Esophagus (tissue), 2 donors: Measurements from ENCODE around the gene KRTAP10-8. TPM values are rescaled to one million over a fixed set of nuclear protein-coding genes. Genes with fewer than 3 reads are reported as not detected.
"Not testable (repeated sequence)": the region's sequence is repeated elsewhere in the genome, so short reads cannot be mapped to it uniquely, and the experiment has no call there.

Source experiments
- H3K27ac ChIP-seq, 2 donors: one replicate each; pipeline ENCODE4 v1.5.1; 2013; ENCODE audit warnings: low read depth in 2 of 2, mild to moderate bottlenecking in 2 of 2, inconsistent platforms in 1 of 2, low read length in 1 of 2, moderate library complexity in 1 of 2
- H3K27me3 ChIP-seq, 2 donors: one replicate each; pipeline ENCODE4 v1.6.1; 2013; ENCODE audit warnings: low read length in 2 of 2, control low read depth in 1 of 2, mild to moderate bottlenecking in 1 of 2; ENCODE audit not compliant: insufficient read depth in 2 of 2, control insufficient read depth in 1 of 2
- H3K36me3 ChIP-seq, 2 donors: one replicate each; pipeline ENCODE4 v1.6.1; 2013; ENCODE audit warnings: low read length in 1 of 2; ENCODE audit not compliant: control insufficient read depth in 2 of 2, insufficient read depth in 2 of 2
- H3K4me1 ChIP-seq, 2 donors: one replicate each; pipeline ENCODE4 v1.6.1; 2013; ENCODE audit warnings: low read length in 1 of 2; ENCODE audit not compliant: control insufficient read depth in 2 of 2, insufficient read depth in 2 of 2
- H3K4me3 ChIP-seq, 2 donors: one replicate each; pipeline ENCODE4 v1.5.1; 2013; ENCODE audit warnings: low read length in 2 of 2, mild to moderate bottlenecking in 2 of 2, low read depth in 1 of 2, moderate library complexity in 1 of 2
- H3K9me3 ChIP-seq, 2 donors: one replicate each; pipeline ENCODE4 v1.6.1; 2013; ENCODE audit warnings: mild to moderate bottlenecking in 2 of 2, low read depth in 1 of 2, low read length in 1 of 2, moderate library complexity in 1 of 2; ENCODE audit not compliant: control insufficient read depth in 2 of 2, insufficient read depth in 1 of 2
- WGBS, 2 donors: extraction: QIAGEN DNeasy Blood & Tissue Kit; methylation state at CpG; one replicate each; pipeline ENCODE4 v1.1.7; 2013; 5-methylcytosine and 5-hydroxymethylcytosine counted together
- polyA plus RNA-seq, 2 donors: library from polyadenylated mRNA; stranded (reverse); fragments of 200-250 nt; gene quantifications; one replicate each; pipeline ENCODE4 v1.2.3, GENCODE V29; 2013
- donor health status: healthy with polysubstance abuse.
- donor health status: Bipolar disorder and iron deficiency.

The KRTAP10-8 gene
- polyA plus RNA-seq, 2 donors = not detected

DNA sequence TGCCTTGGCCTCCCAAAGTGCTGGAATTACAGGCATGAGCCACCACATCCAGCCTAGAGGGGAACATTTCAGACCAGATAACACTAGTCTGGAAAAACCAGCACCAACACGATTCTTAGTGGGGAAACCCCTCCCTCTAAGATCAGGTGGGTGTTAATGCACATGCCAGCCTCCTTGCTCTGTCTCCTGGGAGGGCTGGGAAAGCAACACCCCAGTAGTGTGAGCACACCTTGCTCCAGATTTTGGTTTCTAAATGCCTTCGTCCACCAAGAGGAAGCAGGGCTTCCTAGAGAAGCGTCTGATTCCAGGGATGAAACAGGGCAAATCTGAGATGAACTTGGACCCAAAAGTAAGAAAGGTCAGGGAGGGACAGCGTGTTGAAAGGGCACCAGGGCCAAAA, 40.6 kb upstream of the KRTAP10-8 start:
- H3K27ac ChIP-seq = no peak overlapping the region
- H3K4me3 ChIP-seq = no peak overlapping the region
- H3K36me3 ChIP-seq = no peaks in the 10 kb centered on the region
- no peaks in the 10 kb centered on the region for H3K4me1 ChIP-seq
- 70 to 82% methylated on average over 4 of the region's 4 CpGs for WGBS, 2 donors
- H3K27me3 ChIP-seq = no peaks in the 10 kb centered on the region
- H3K9me3 ChIP-seq = peaks cover 10 to 13% of the 10 kb centered on the region in 2 donors

DNA sequence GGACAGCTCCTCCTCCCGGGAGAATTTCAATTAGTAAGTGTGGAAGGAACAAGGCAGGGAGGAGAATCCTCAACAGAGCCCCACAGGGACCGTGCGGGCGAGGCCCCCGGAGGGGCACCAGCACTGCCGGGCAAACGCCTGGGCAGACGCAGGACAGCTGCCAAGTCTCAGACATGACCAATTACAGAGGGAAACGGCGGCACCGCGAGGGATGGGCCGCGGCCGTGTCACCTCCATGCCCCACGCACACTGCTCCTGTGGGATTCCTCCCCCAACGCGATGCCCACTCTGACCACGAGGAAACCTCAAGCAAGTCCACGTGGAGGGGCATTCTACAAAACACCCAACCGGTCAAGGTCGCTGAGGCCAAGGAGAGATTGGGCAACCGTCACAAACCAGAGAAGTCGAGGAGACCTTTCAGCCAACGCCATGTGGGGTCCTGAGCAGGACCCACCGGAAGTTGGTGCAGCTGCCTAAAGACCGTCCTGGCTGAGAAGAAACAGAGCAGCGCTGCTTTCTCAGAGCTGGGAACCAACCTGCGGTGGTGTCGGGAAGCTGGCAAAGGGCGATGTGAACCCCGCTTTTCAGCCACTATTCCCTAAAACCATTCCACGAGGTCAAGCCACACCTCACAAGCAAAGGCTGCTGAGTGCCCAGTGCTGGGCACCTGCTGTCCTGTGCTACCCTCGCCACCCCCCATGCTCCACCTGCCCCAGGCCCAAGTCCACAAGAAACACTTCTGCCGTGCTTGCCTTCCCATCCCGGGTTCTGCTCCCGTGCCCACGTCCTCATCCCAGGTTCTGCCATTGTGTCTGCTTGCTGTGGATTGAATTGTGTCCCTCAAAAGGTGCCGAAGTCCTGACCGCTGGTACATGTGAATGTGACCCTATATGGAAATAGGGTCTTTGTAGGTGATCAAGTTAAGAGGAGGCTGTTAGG, 39.8 kb upstream of the KRTAP10-8 start:
- H3K9me3 ChIP-seq = peaks cover 10 to 13% of the 10 kb centered on the region in 2 donors
- H3K4me1 ChIP-seq = no peaks in the 10 kb centered on the region
- H3K27ac ChIP-seq = no peak overlapping the region
- no peaks in the 10 kb centered on the region for H3K27me3 ChIP-seq
- 93 to 94% methylated on average over 40 of the region's 40 CpGs for WGBS, 2 donors
- no peaks in the 10 kb centered on the region for H3K36me3 ChIP-seq
- H3K4me3 ChIP-seq = no peak overlapping the region

DNA sequence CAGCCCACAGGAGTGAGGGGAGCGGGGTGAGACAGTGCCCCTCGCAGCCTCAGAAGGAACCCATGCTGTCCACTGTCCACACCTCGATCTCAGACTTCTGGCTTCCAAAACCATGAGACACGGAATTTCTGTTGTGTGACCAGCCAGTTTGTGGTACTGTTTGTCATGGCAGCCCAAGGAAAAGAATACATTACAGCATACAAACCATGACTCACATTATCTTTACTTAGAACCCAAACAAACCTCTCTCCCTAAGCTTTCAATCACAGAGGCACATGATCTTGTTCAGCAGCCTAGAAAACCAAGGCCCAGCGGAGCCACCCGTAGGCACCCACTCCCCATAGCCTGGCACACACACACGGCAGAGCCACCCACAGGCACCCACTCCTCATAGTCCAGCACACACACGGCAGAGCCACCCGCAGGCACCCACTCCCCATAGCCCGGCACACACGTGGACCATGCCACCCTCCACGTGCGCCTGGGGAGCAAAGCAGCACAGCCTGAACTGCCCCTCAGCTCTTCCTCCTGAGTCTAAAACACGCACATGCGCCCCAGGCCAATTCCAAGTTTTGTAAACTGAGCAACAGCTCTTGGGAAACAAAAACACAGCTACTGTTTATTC, 38.8 kb upstream of the KRTAP10-8 start:
- 75 to 77% methylated on average over 15 of the region's 15 CpGs for WGBS, 2 donors

GRCh38 chr21:44573630-44574456, 38.0 kb upstream of the KRTAP10-8 start, which contains the start of gene KRTAP10-4:
KRTAP10-4 (plus strand) TSS chr21:44573729; CDS start chr21:44573759, 30 bp downstream.
- H3K36me3 ChIP-seq, H3K4me1 ChIP-seq, H3K27me3 ChIP-seq, H3K27ac ChIP-seq, H3K4me3 ChIP-seq: not testable (repeated sequence)
- 43 to 45% methylated on average over 20 to 22 of the region's 25 CpGs for WGBS, 2 donors
- peaks cover 13 to 17% of the 10 kb centered on the region in 2 donors for H3K9me3 ChIP-seq

More for the DNA sequence above, 38.8 kb upstream of the KRTAP10-8 start:
- Histone ChIP-seq H3K4me1 (no peaks in the 10 kb centered on the region), H3K36me3 (no peaks in the 10 kb centered on the region), H3K4me3 (no peak overlapping the region), H3K9me3 (peaks cover 13 to 17% of the 10 kb centered on the region in 2 donors), H3K27me3 (no peaks in the 10 kb centered on the region), H3K27ac (no peak overlapping the region)

DNA sequence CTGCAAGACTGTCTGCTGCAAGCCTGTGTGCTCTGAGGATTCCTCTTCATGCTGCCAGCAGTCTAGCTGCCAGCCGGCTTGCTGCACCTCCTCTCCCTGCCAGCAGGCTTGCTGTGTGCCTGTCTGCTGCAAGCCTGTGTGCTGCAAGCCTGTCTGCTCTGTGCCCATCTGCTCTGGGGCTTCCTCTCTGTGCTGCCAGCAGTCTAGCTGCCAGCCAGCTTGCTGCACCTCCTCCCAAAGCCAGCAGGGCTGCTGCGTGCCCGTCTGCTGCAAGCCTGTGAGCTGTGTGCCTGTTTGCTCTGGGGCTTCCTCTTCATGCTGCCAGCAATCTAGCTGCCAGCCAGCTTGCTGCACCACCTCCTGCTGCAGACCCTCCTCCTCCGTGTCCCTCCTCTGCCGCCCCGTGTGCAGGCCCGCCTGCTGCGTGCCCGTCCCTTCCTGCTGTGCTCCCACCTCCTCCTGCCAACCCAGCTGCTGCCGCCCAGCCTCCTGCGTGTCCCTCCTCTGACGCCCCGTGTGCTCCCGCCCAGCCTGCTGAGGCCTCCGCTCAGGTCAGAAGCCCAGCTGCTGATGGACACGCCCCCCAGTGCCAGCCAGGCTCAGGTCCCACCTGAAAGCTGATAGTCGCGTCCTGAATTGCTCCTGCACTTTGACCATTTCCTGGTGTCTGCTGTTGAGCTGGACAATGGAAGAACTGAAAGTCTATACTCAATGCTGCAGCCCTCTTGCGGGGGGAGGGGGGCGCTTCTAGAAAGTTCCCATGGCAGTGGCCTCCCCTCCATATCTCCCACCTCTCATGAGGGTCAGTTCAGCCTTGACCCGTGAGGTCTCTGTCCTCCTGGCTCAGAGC, 37.2 kb upstream of the KRTAP10-8 start:
- H3K27me3 ChIP-seq = no peaks in the 10 kb centered on the region
- H3K9me3 ChIP-seq = peaks cover 12 to 17% of the 10 kb centered on the region in 2 donors
- no peak overlapping the region for H3K27ac ChIP-seq
- WGBS, 2 donors = 33 to 37% methylated on average over 21 of the region's 21 CpGs
- no peaks in the 10 kb centered on the region for H3K4me1 ChIP-seq
- no peak overlapping the region for H3K4me3 ChIP-seq
- H3K36me3 ChIP-seq = no peaks in the 10 kb centered on the region

- H3K4me1 ChIP-seq = no peaks in the 10 kb centered on the region
- H3K27me3 ChIP-seq = no peaks in the 10 kb centered on the region
- peaks cover 14 to 23% of the 10 kb centered on the region in 2 donors for H3K9me3 ChIP-seq
- WGBS, 2 donors = 87 to 88% methylated on average over 20 of the region's 20 CpGs
- H3K36me3 ChIP-seq = no peaks in the 10 kb centered on the region
- H3K27ac ChIP-seq = no peak overlapping the region
- H3K4me3 ChIP-seq = no peak overlapping the region
Observed at GRCh38 chr21:44575307-44576024, 36.4 kb upstream of the KRTAP10-8 start.

GRCh38 chr21:44576025-44576420, 35.9 kb upstream of the KRTAP10-8 start:
- Histone ChIP-seq H3K27me3 (no peaks in the 10 kb centered on the region), H3K9me3 (peaks cover 15 to 25% of the 10 kb centered on the region in 2 donors), H3K4me1 (no peaks in the 10 kb centered on the region), H3K36me3 (no peaks in the 10 kb centered on the region), H3K27ac (no peak overlapping the region), H3K4me3 (no peak overlapping the region)
- 80 to 84% methylated on average over 10 of the region's 10 CpGs for WGBS, 2 donors

DNA sequence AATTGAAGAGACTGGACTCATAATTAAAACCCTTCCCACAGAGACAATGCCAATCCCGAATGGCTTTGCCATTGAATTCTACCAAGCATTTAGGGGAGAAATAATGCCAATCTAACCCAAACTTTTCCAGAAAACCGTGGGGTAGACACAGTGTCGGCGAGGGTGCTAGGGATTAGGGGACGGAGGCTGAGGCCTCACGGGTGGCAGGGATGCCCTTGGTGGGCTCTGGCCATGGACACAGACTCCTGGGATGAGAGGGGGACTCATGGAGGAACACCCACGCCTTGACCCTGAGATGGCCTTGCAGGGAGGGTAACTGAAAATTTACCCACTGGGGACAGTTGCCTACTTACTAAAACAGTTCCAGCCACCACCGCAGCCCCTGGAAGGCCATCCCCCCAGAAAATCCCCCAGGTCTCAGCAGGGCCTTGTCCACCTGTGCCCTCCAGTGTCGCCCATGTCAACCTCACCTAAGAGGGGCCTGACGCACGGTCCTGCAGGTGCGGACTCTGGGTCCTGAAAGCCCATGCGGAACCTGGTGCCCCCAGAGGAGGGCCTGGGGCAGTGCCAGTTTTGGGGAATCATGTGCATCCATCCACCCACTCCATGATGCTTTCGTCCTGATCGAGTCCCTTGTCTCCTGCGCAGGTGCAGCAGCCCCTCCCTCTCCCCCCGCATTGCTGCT, 33.4 kb upstream of the KRTAP10-8 start:
- Histone ChIP-seq H3K36me3 (no peaks in the 10 kb centered on the region), H3K4me3 (no peak overlapping the region), H3K27me3 (no peaks in the 10 kb centered on the region), H3K9me3 (peaks cover 9 to 25% of the 10 kb centered on the region in 2 donors), H3K4me1 (no peaks in the 10 kb centered on the region), H3K27ac (no peak overlapping the region)
- 94 to 95% methylated on average over 15 to 17 of the region's 17 CpGs for WGBS, 2 donors
